GM20000 (cell line): ENCODE data around the gene TMCC2.

Experiments
- DNase-seq: peaks from one replicate; pipeline ENCODE4 v3.0.0; 2012; ENCODE audit warnings: low spot score
- CTCF ChIP-seq: IDR thresholded peaks from 2 replicates; pipeline ENCODE4 v1.5.1; 2012; ENCODE audit warnings: mild to moderate bottlenecking, control low read depth; ENCODE audit errors: extremely low read depth, missing control alignments

Gene TMCC2

GRCh38 chr1:205241366-205242030 is 13.8 kb downstream of the TMCC2 start:
- TF ChIP-seq CTCF: no peak
- no peak for DNase-seq

DNA sequence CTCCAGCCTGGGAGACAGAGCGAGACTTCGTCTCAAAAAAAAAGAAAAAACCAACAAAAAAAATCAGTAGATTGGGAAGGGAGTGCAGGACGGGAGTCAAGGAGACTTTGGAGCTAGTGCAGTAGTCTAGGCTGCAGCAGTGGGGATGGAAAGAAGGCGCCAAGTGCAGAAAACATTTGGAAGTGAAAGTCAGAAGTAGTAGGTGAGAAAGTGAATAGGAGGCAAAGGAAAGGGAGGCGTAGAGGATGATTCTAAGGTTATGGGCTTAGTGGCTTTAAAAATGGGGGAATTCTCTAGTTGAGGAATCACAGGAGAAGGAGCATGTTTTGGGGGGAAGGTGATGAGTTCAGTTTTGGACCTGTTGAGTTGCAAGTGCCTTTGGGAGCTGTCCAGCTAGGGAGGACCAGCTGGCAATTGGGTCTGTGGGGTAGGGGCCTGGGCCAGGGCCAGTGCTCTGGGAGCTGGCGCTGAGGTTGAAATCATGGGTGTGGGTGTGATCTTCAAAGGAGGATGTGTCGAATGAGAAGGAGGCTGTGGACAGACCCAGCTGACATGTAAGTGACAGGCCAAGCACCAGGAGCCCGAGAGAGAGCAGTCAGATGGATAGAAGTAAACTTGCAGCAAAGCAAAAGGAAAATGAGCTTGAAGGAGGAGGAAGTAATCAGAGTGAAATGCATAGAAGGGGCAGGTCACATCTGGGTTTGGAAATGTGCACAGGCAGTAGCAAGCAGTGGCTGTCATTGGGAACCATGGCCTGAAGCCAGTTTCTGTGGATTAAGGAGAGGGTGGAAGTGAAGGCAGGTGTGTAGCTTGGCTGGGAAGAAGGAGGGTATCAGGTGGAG is 15.8 kb downstream of the TMCC2 start:
- no peak for TF ChIP-seq CTCF
- no peak for DNase-seq

DNA sequence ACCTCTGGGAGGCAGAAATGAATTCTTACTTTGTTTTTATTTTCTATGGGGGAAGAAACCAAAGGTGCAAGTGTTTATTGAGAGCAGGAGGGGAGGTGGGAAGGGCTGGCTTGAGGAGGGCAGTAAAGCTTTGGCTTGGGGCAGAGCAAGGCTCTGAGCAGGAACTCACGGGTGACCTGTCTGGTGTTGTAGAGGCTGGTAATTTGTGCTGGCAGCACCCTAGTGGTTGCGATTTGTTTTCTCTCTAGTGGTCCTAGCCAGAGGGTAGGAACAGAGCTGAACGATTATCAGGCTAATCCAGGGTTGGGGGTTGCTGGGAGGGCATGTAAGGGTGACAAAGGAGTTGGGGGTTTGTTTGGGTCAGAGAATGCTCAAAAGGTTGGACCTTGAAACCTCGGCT is 16.6 kb downstream of the TMCC2 start:
- no peak for DNase-seq
- no peak for TF ChIP-seq CTCF

- no peak for DNase-seq
- no peak for TF ChIP-seq CTCF
Observed at GRCh38 chr1:205245096-205245495, 17.4 kb downstream of the TMCC2 start.

- TF ChIP-seq CTCF: no peak
- no peak for DNase-seq
Observed at GRCh38 chr1:205246351-205247119, 18.8 kb downstream of the TMCC2 start.

GRCh38 chr1:205247130-205247921 is 19.6 kb downstream of the TMCC2 start:
- no peak for TF ChIP-seq CTCF
- DNase-seq: no peak
